Liver (tissue), 9 donors: ENCODE measurements around the gene COL11A2. TPM values are rescaled to one million over a fixed set of nuclear protein-coding genes. Genes with fewer than 3 reads are reported as not detected.

Experiments used
- DNase-seq: peaks from one replicate; pipeline ENCODE4 v3.0.0-alpha.2; 2017; ENCODE audit warnings: low spot score
- H3K27ac ChIP-seq, 2 donors: one replicate each; pipeline ENCODE4 v1.7.0; 2013; ENCODE audit warnings: inconsistent platforms in 2 of 2, low read length in 2 of 2, control low read depth in 1 of 2, low read depth in 1 of 2, mild to moderate bottlenecking in 1 of 2
- H3K27me3 ChIP-seq, 4 donors: one replicate each; pipeline versions ENCODE4 v1.6.1 to v1.7.0; 2013; ENCODE audit warnings: low read length in 3 of 4, inconsistent platforms in 1 of 4, mild to moderate bottlenecking in 1 of 4, moderate library complexity in 1 of 4; ENCODE audit not compliant: control insufficient read depth in 4 of 4, insufficient read depth in 4 of 4
- H3K36me3 ChIP-seq, 4 donors: one replicate each; pipeline versions ENCODE4 v1.6.1 to v1.7.0; 2013; ENCODE audit warnings: low read length in 3 of 4, mild to moderate bottlenecking in 3 of 4, low read depth in 1 of 4, moderate library complexity in 1 of 4; ENCODE audit not compliant: control insufficient read depth in 4 of 4, insufficient read depth in 3 of 4
- H3K4me1 ChIP-seq, 4 donors: one replicate each; pipeline versions ENCODE4 v1.6.1 to v1.7.0; 2013; ENCODE audit warnings: low read length in 3 of 4, mild to moderate bottlenecking in 3 of 4, moderate library complexity in 1 of 4; ENCODE audit not compliant: control insufficient read depth in 4 of 4, insufficient read depth in 4 of 4
- H3K4me3 ChIP-seq, 3 donors: one replicate each; pipeline versions ENCODE4 v1.6.1 to v1.7.0; 2013; ENCODE audit warnings: low read length in 3 of 3, control low read depth in 1 of 3, low read depth in 1 of 3, mild to moderate bottlenecking in 1 of 3
- H3K9ac ChIP-seq, 2 donors: one replicate each; pipeline ENCODE4 v1.7.0; 2013; ENCODE audit warnings: low read length in 2 of 2, mild to moderate bottlenecking in 2 of 2, moderate library complexity in 2 of 2, control low read depth in 1 of 2, low read depth in 1 of 2
- H3K9me3 ChIP-seq, 4 donors: one replicate each; pipeline versions ENCODE4 v1.6.1 to v1.7.0; 2013; ENCODE audit warnings: low read length in 3 of 4; ENCODE audit not compliant: control insufficient read depth in 4 of 4
- ATF3 ChIP-seq: IDR thresholded peaks from 2 replicates; pipeline ENCODE4 v1.6.1; 2016; ENCODE audit warnings: antibody characterized with exemption
- EGR1 ChIP-seq, 2 donors: IDR thresholded peaks; 2 replicates each; pipeline ENCODE4 v1.6.1; 2016 to 2018; ENCODE audit warnings: antibody characterized with exemption in 2 of 2, low read depth in 2 of 2
- FOXA2 ChIP-seq: IDR thresholded peaks from 2 replicates; pipeline ENCODE4 v1.6.1; 2016; ENCODE audit warnings: antibody characterized with exemption
- GABPA ChIP-seq, 2 donors: IDR thresholded peaks in 1 of 2; conservative IDR thresholded peaks in 1 of 2; 2 replicates each; pipeline ENCODE4 v1.6.1; 2016; ENCODE audit warnings: antibody characterized with exemption in 2 of 2, mild to moderate bottlenecking in 1 of 2, moderate library complexity in 1 of 2
- HNF4A ChIP-seq, 2 donors: conservative IDR thresholded peaks; 2 replicates each; pipeline ENCODE4 v1.6.1; 2016; ENCODE audit warnings: antibody characterized with exemption in 2 of 2, mild to moderate bottlenecking in 2 of 2
- HNF4G ChIP-seq: IDR thresholded peaks from 2 replicates; pipeline ENCODE4 v1.6.1; 2016; ENCODE audit warnings: antibody characterized with exemption
- JUND ChIP-seq, 2 donors: IDR thresholded peaks; 2 replicates each; pipeline ENCODE4 v1.6.1; 2016; ENCODE audit warnings: antibody characterized with exemption in 2 of 2
- RAD21 ChIP-seq, 2 donors: IDR thresholded peaks; 2 replicates each; pipeline ENCODE4 v1.6.1; 2016; ENCODE audit warnings: antibody characterized with exemption in 2 of 2, mild to moderate bottlenecking in 2 of 2
- REST ChIP-seq: IDR thresholded peaks from 2 replicates; pipeline ENCODE4 v1.6.1; 2016; ENCODE audit warnings: antibody characterized with exemption, mild to moderate bottlenecking
- RXRA ChIP-seq, 2 donors: IDR thresholded peaks; 2 replicates each; pipeline ENCODE4 v1.6.1; 2017 to 2018; ENCODE audit warnings: antibody characterized with exemption in 2 of 2, mild to moderate bottlenecking in 1 of 2
- SP1 ChIP-seq: IDR thresholded peaks from 2 replicates; pipeline ENCODE4 v1.6.1; 2018; ENCODE audit warnings: antibody characterized with exemption, mild to moderate bottlenecking
- TAF1 ChIP-seq: conservative IDR thresholded peaks from 2 replicates; pipeline ENCODE4 v1.6.1; 2016; ENCODE audit warnings: antibody characterized with exemption, mild to moderate bottlenecking
- YY1 ChIP-seq: IDR thresholded peaks from 2 replicates; pipeline ENCODE4 v1.6.1; 2016; ENCODE audit warnings: antibody characterized with exemption, mild to moderate bottlenecking
- WGBS: extraction: QIAGEN DNeasy Blood & Tissue Kit; methylation state at CpG from one replicate; pipeline ENCODE4 v1.1.7; 2013; 5-methylcytosine and 5-hydroxymethylcytosine counted together
- polyA plus RNA-seq, 2 donors: library from polyadenylated mRNA; stranded (reverse) in 1 of 2; unstranded in 1 of 2; fragments of 200-250 nt in 1 of 2; fragments of >200 nt in 1 of 2; fragmentation: Nextera tagmentation in 1 of 2; extraction: Ambion mirVana in 1 of 2; gene quantifications; one replicate each; pipeline versions ENCODE4 v1.2.1 to v1.2.3, GENCODE V29; 2013 to 2015
- total RNA-seq, 2 donors: library from RNA; depleted of rRNA; stranded (reverse); fragments of >200 nt; gene quantifications; one replicate each; pipeline ENCODE4 v1.2.3, GENCODE V29; 2014
- TF ChIP-seq, protein P1 (sequence below): IDR thresholded peaks from 2 replicates; pipeline ENCODE4 v1.6.1; 2016; ENCODE audit warnings: antibody characterized with exemption
- TF ChIP-seq, protein P2 (sequence below): fragments of 150-350 bp; IDR thresholded peaks from 2 replicates; pipeline ENCODE4 v1.5.1; 2017; ENCODE audit warnings: improper control_type of control experiment, low read depth, low read length; ENCODE audit not compliant: missing input control
- TF ChIP-seq, protein P3 (sequence below): IDR thresholded peaks from 2 replicates; pipeline ENCODE4 v1.6.1; 2016; ENCODE audit warnings: antibody characterized with exemption
- donor health status: healthy.
- donor health status: healthy.
- donor health status: healthy.
- donor health status: healthy.
- donor health status: healthy.

The COL11A2 gene
- total and polyA plus RNA-seq, 4 donors = 0.15 to 0.59 (median 0.27) TPM

DNA sequence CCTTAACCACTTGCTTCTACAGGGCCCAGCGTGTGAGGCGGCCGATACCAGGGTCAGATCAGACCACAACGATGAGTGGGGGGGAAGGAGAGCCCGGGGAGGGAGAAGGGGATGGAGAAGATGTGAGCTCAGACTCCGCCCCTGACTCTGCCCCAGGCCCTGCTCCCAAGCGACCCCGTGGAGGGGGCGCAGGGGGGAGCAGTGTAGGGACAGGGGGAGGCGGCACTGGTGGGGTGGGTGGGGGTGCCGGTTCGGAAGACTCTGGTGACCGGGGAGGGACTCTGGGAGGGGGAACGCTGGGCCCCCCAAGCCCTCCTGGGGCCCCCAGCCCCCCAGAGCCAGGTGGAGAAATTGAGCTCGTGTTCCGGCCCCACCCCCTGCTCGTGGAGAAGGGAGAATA is 18.9 kb upstream of the COL11A2 start:
- Histone ChIP-seq H3K27me3 (no peaks in the 10 kb centered on the region), H3K27ac (no peak overlapping the region), H3K4me1 (peaks cover 3 to 27% (median 16%) of the 10 kb centered on the region in 4 donors), H3K4me3 (no peak overlapping the region), H3K9ac (no peak overlapping the region), H3K9me3 (no peaks in the 10 kb centered on the region), H3K36me3 (peaks cover 0 to 17% (median 7%) of the 10 kb centered on the region in 4 donors)
- TF ChIP-seq, protein P1, sequence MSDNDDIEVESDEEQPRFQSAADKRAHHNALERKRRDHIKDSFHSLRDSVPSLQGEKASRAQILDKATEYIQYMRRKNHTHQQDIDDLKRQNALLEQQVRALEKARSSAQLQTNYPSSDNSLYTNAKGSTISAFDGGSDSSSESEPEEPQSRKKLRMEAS = no peak
- TF ChIP-seq REST (no peak), EGR1 (IDR thresholded peaks at IDR 0.05; ENCODE audit: low read depth in 2 of 2) (no peak), YY1 (no peak), HNF4A (conservative IDR thresholded peaks at IDR 0.05) (no peak), SP1 (no peak), TAF1 (no peak), GABPA (IDR thresholded peaks at IDR 0.05 in 1 of 2, conservative IDR thresholded peaks at IDR 0.05 in 1 of 2) (no peak), HNF4G (no peak), JUND (IDR thresholded peaks at IDR 0.05) (no peak), FOXA2 (no peak), RXRA (IDR thresholded peaks at IDR 0.05) (no peak), ATF3 (no peak), RAD21 (IDR thresholded peaks at IDR 0.05) (no peak)
- TF ChIP-seq, protein P2, sequence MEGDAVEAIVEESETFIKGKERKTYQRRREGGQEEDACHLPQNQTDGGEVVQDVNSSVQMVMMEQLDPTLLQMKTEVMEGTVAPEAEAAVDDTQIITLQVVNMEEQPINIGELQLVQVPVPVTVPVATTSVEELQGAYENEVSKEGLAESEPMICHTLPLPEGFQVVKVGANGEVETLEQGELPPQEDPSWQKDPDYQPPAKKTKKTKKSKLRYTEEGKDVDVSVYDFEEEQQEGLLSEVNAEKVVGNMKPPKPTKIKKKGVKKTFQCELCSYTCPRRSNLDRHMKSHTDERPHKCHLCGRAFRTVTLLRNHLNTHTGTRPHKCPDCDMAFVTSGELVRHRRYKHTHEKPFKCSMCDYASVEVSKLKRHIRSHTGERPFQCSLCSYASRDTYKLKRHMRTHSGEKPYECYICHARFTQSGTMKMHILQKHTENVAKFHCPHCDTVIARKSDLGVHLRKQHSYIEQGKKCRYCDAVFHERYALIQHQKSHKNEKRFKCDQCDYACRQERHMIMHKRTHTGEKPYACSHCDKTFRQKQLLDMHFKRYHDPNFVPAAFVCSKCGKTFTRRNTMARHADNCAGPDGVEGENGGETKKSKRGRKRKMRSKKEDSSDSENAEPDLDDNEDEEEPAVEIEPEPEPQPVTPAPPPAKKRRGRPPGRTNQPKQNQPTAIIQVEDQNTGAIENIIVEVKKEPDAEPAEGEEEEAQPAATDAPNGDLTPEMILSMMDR = no peak
- TF ChIP-seq, protein P3, sequence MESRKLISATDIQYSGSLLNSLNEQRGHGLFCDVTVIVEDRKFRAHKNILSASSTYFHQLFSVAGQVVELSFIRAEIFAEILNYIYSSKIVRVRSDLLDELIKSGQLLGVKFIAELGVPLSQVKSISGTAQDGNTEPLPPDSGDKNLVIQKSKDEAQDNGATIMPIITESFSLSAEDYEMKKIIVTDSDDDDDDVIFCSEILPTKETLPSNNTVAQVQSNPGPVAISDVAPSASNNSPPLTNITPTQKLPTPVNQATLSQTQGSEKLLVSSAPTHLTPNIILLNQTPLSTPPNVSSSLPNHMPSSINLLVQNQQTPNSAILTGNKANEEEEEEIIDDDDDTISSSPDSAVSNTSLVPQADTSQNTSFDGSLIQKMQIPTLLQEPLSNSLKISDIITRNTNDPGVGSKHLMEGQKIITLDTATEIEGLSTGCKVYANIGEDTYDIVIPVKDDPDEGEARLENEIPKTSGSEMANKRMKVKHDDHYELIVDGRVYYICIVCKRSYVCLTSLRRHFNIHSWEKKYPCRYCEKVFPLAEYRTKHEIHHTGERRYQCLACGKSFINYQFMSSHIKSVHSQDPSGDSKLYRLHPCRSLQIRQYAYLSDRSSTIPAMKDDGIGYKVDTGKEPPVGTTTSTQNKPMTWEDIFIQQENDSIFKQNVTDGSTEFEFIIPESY = no peak
- no peak for DNase-seq
- WGBS = 90% methylated on average over 17 of the region's 17 CpGs

DNA sequence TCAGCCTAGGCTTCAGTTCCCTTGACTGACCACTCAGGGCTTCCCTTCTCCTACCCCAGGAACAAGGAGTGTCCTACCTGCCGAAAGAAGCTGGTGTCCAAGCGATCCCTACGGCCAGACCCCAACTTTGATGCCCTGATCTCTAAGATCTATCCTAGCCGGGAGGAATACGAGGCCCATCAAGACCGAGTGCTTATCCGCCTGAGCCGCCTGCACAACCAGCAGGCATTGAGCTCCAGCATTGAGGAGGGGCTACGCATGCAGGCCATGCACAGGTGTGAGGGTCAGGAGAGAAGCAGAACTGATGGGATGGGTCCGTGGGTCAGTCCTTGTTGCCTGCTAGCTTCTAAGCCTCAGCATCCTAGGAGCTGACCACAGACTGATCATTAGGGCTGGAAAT is 17.6 kb upstream of the COL11A2 start:
- no peak overlapping the region for H3K4me3 ChIP-seq
- DNase-seq = no peak

More for the DNA sequence above, 17.6 kb upstream of the COL11A2 start:
- WGBS = 96% methylated on average over 10 of the region's 10 CpGs
- no peaks in the 10 kb centered on the region for H3K27me3 ChIP-seq
- no peak for TF ChIP-seq HNF4A (conservative IDR thresholded peaks at IDR 0.05)
- no peak overlapping the region for H3K27ac ChIP-seq
- H3K4me1 ChIP-seq = peaks cover 3 to 38% (median 23%) of the 10 kb centered on the region in 4 donors
- peaks cover 0 to 17% (median 7%) of the 10 kb centered on the region in 4 donors for H3K36me3 ChIP-seq
- no peak overlapping the region for H3K9ac ChIP-seq
- no peaks in the 10 kb centered on the region for H3K9me3 ChIP-seq
